Measurements from ENCODE around the gene SCNN1A.

The SCNN1A gene

GRCh38 chr12:6315704-6316597 is 59.4 kb downstream of the SCNN1A start:
- no peak for DNase-seq

DNA sequence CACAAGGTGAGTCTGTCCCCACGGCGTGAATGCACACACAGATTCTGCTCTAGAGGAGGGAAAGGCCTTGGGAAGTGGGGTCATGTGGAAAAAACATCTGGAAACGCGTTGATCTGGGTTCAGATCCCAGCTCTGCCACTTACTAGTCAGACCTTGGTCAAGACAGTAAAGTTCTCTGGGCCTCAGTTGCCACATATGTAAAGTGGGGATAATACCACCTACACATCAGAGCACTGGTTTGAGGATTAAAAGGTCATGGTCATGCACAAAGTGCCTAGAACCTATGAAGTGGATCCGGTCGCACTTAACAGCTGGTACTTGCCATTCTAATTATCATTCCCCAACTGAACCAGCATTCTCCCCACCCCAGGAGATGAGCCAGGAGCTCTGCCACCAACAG is 60.2 kb downstream of the SCNN1A start:
- no peak for DNase-seq

GRCh38 chr12:6314776-6315175 is 60.6 kb downstream of the SCNN1A start:
- DNase-seq = no peak

DNA sequence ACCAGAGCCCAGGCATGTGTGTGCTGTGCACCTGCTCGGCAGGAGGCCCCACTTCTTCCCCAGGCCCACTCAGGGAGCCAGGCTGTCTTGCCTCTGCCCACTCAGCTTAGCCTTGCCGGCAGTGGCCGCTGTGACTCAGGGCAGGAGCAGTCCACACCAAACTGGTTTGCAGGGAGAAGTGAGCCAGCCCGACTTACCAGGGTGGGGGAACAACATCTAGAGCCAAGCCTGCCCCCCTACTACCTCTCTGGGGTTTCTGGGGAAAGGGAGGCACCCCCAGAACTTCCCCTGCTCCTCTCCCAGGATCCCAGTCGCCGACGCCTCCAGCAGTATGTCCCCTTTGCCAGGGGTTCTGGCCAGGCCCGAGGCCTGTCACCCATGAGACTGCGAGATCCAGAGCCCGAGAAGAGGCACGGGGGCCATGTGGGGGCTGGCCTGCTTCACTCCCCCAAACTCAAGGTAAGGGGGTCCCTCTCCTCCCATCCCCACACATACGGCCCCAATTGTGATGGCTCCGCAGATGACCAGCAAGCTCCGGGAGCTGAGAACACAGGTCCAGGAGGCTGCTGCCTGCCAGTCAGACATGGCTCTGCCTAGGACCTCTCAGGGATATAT is 61.9 kb downstream of the SCNN1A start:
- DNase-seq = no peak

DNA sequence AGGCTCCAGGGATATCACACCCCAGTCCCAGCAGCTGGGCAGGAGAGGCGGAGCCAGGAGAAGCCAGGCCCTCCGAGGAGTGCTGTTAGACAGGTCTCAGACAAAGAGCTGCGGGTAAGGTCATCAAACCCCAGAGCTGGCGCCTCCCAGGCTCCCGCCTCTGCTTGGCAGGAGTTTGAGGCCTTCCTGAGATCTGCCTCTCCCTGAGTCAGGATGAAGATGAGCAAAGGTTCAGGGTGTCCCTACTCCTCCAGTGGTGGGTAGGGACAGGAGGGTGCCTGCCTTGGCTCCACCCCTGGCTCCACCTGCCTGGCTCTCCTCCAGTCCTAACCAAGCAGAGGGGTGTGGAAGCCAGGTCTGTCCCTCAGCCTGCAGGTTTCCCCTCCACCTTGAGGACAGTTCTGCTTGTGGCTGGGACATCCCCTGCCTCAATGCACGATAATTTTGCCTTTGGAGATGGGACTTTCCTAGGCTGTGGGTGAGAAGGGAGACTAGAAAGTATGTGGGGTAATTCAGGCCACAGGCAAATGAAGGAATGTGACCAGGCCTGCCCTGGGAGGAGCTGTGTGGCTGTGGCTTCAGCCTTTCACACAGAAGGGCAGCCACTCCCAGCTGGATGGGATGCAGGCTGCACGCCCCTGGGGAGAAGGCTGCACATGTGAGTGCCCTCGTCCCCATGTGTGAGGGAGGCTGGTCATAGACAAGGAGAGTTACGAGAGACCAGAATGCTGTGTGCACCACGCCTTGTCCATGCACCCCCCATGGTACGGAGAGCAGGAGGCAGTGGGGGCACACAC is 62.6 kb downstream of the SCNN1A start:
- DNase-seq = peak; percentile 7

GRCh38 chr12:6311822-6312528 is 63.4 kb downstream of the SCNN1A start:
- DNase-seq = no peak

DNA sequence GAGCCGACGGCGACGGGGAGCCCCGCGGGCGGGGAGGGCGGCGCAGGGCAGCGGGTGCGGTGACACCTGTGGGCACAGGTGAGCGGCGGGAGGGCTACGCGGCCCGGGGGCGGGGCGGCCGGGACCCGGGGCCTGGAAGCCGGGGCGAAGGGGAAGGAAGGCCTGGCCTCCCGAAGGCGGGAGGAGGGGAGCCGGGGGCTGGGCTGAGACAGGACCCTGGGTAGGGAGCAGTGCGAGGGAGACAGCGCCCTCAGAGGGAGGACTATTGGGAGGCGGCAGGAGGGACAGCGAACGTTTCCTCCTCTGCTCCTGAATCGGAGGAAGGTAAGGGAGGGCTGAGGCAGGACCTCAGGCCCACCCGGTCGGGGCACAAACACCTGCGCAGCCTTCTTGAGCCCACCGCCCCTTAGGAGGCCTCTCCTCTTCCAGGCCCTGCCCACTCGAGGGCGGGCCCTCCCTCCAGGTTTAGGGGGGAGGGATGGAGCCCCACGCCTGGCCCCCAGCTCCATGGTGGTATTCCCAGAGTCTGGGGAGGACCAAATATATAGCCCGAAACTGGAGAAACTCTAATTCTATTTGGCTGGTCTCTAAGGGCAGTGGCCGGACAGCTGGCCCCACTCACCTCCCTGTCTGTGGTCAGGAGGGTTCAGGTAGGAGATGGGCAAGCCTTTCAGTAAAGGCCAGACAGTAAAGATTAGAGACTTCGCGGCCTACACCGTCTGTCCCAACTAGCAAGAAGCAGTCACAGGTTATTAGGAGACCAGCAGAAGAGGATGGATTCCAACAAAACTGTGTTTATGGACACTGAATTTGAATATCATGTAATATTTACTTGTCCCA is 64.4 kb downstream of the SCNN1A start:
- no peak for DNase-seq

GRCh38 chr12:6307529-6307928 is 67.8 kb downstream of the SCNN1A start:
- DNase-seq = no peak

DNA sequence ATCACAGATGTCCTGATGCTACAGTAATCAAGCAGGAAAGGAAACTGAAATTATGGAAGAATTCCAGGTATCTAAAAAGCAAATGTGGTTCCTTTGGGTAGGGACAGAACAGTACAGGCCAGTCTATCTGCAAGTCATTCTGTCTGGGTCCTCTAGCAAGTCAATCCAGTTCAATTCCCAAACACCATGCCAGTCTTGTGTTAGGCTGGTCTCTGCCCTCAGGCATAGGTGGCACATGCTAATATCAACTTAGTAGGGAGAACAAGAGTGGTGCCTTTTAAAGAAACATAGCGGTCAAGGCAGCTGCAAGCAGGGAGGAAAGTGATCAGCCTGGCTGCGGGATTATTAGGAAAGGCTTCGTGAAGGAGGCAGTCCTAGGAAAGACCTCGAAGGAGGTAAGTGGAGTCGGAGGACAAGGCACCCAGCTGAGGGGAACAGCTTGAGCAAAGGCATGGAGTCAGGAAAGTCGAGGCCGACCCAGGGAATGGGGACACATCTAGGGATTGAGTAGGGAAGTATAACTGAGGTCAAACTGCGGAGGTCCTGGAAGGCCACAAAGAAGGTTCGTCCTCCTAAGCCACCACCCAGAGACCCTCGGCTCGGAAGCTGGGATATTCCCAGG is 68.7 kb downstream of the SCNN1A start:
- DNase-seq = no peak

GRCh38 chr12:6306151-6306550 is 69.2 kb downstream of the SCNN1A start:
- DNase-seq = no peak

DNA sequence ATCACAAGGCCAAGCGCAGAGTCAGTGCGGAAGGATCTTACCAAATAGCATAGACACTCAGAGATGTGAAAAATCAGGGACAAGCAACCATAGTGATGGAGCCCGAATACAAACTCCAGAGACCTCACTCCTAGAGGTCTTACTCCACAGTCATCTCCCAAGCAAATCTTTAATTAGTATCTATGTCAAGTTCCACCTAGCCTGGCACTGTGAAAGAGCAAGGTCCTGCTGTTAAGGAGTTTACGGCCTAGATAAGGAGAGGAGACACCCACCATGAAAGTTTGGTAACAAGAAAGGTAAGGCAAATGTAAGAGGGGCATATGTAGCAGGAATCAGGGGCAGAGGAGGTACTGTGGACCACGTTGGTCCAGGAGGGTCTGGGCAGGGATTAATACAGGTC is 72.3 kb downstream of the SCNN1A start:
- DNase-seq = no peak

DNA sequence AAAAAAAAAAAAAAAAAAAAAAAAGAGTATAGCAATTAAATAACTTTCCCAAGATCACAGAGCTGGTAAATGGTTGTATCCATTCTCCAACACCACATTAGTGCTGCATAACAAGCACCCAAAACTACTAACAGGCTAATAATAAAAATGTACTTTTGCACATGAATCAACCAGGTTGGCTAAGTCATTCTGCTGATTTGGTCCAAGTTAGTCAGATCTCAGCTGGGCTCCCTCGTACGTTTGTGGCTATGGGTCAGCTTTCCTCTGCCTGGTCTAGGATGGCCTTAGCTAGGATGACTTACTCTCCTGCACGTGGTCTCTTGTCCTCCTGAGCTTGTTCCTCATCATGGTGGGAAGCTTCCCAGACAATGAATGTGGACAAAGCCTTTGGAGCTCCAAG is 72.7 kb downstream of the SCNN1A start:
- DNase-seq = no peak

GRCh38 chr12:6301721-6302120 is 73.6 kb downstream of the SCNN1A start:
- DNase-seq = no peak

DNA sequence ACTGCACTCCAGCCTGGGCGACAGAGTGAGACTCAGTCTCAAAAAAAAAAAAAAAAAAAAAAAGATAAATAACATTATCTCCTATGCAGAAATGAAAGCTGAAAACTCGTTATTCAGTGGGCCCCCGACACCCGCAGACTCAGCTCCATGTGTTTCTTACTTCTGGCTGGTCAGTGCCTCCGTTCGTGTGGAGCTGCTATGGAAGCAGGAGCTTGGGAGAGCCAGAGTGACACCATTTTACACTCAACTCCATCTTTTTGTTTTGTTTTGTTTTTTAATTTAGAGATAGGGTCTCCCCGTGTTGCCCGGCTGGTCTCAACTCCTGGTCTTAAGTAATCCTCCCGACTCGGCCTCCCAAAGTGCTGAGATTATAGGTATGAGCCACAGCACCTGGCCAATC is 78.2 kb downstream of the SCNN1A start:
- DNase-seq = no peak
